GM06990 (cell line): ENCODE data around the gene ZBTB20.

Source experiments
- DNase-seq: peaks from one replicate; pipeline ENCODE4 v3.0.0-alpha.2; 2011; ENCODE audit not compliant: insufficient read length; ENCODE audit errors: extremely low read depth
- H3K27me3 ChIP-seq: replicated peaks from 2 replicates; pipeline ENCODE4 v1.6.0; 2011; ENCODE audit warnings: low read length; ENCODE audit not compliant: control insufficient read depth, insufficient read depth
- H3K36me3 ChIP-seq: 2 replicates; pipeline ENCODE4 v1.5.1; 2011; ENCODE audit warnings: low read length; ENCODE audit not compliant: control insufficient read depth, insufficient read depth
- H3K4me3 ChIP-seq: replicated peaks from 2 replicates; pipeline ENCODE4 v1.5.1; 2011; ENCODE audit warnings: low read depth, mild to moderate bottlenecking, control low read depth, low read length
- TF ChIP-seq, protein P1 (sequence below): IDR thresholded peaks from 2 replicates; pipeline ENCODE4 v1.5.1; 2011; ENCODE audit warnings: low read length, control low read depth, mild to moderate bottlenecking, inconsistent platforms; ENCODE audit not compliant: insufficient read depth, poor library complexity, severe bottlenecking

ZBTB20 gene

DNA sequence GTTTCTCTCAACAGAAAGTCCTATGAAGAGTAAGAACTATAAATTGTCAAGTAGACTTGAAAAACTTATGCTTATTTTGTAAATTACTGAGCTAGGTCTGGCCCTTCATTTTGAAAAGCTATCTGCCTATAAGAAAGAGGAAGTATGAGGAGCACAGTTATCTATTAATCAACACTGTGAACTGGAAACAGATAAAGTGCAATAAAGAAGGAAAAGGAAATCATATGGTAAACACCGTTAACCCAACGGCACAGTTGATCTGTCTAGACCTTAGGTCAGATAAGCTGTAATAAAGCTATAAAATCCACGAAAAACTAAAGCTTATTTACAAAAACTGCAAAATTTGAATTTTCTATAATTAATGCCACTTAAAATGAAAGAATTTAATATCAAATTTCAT lies 242.5 kb downstream of the ZBTB20 start:
- TF ChIP-seq, protein P1, sequence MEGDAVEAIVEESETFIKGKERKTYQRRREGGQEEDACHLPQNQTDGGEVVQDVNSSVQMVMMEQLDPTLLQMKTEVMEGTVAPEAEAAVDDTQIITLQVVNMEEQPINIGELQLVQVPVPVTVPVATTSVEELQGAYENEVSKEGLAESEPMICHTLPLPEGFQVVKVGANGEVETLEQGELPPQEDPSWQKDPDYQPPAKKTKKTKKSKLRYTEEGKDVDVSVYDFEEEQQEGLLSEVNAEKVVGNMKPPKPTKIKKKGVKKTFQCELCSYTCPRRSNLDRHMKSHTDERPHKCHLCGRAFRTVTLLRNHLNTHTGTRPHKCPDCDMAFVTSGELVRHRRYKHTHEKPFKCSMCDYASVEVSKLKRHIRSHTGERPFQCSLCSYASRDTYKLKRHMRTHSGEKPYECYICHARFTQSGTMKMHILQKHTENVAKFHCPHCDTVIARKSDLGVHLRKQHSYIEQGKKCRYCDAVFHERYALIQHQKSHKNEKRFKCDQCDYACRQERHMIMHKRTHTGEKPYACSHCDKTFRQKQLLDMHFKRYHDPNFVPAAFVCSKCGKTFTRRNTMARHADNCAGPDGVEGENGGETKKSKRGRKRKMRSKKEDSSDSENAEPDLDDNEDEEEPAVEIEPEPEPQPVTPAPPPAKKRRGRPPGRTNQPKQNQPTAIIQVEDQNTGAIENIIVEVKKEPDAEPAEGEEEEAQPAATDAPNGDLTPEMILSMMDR = no peak
- Histone ChIP-seq H3K27me3 (no peaks in the 10 kb centered on the region), H3K4me3 (no peak overlapping the region), H3K36me3 (no peaks in the 10 kb centered on the region)
- DNase-seq = no peak

DNA sequence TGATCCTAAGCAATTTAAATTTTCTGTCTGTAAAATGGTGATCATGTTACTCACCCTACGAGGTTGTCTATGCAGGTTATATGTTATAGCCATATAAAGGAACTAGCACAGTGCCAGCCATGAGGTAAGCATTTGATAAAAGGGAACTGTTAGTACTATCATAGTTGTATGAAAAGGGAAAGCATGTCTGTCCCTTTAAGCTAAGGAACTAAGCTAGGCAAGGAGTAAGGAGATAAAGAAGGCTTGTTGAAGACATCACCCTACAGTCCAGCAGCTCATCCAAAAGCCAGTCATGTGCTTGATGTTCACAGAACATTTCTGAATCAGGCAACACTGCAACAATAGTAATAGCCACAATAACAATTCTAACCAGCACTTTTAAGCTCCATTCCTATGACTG lies 243.9 kb downstream of the ZBTB20 start:
- TF ChIP-seq, protein P1 = no peak
- no peak overlapping the region for H3K4me3 ChIP-seq
- DNase-seq = no peak
- no peaks in the 10 kb centered on the region for H3K36me3 ChIP-seq
- H3K27me3 ChIP-seq = no peaks in the 10 kb centered on the region

DNA sequence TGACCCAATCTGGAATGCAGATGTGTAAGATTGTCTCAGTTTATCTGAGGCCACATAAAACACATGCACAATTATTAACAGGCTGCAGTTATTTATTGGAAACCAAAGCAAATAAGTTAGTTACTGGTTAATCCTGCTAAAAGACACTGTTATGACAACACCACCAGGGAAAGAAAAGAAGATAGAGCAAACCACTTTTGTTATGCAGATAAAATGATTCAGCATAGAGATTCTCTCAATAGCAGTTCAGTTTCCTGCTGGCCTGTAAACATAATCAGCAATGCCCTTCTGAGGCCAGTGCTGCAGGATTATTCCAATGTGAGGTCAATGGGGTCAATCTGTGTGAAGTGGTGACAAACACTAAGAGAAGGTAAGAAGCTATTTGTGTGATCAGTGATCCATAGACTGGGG lies 244.4 kb downstream of the ZBTB20 start:
- no peak for DNase-seq
- Histone ChIP-seq H3K27me3 (no peaks in the 10 kb centered on the region), H3K4me3 (no peak overlapping the region), H3K36me3 (no peaks in the 10 kb centered on the region)
- TF ChIP-seq, protein P1 = no peak

DNA sequence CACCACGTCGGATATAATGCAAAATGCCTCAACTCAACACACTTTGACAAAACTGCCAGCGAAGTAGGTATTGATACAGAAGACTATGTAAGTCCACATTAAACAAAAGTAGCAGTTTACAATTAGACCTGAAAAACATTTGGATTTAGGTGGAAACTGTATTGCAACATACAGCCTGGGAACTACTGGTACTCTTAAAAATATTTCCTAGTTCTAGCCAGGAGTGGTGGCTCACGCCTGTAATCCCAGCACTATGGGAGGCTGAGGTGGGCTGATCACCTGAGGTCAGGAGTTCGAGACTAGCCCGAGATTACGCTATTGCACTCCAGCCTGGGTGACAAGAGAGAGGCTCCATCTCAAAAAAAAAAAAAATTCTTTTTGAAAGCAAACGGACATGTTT lies 246.2 kb downstream of the ZBTB20 start:
- no peak overlapping the region for H3K4me3 ChIP-seq
- DNase-seq = no peak
- no peaks in the 10 kb centered on the region for H3K36me3 ChIP-seq
- H3K27me3 ChIP-seq = no peaks in the 10 kb centered on the region
- TF ChIP-seq, protein P1 = no peak

DNA sequence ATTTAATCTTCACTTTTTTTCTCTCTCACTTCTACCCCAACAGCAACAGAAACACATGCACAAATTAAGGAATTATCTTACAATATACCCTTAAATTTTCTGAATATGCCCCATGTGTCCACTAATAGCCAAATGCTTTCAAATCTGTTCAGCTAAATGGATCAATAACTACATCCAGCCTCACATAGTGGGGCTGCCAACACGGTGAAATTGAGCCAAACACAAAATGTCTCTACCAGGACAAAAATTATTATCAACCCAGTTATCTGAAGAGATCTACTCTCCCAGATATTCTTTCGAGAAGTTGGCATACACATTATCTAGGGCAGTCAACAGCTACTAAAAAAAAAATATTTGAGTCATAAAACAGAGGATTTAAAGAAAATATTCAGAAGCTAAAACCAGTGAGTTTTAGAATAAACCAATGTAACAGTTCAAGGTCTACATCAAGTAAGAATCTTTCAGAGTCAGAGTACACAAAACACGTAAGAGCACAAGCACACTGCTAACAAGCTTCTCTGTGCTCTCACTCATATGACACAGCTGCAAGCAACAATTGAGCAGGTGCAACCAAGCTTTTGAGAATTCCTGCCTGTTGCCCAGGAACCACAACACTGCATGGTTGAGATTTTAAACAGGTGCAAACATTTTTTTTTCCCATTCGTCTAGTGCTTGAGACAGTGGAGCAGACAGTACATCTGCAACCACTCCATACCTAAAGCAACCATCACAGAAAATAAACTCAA lies 247.7 kb downstream of the ZBTB20 start:
- Histone ChIP-seq H3K36me3 (no peaks in the 10 kb centered on the region), H3K27me3 (no peaks in the 10 kb centered on the region), H3K4me3 (no peak overlapping the region)
- TF ChIP-seq, protein P1 = no peak
- DNase-seq = no peak

DNA sequence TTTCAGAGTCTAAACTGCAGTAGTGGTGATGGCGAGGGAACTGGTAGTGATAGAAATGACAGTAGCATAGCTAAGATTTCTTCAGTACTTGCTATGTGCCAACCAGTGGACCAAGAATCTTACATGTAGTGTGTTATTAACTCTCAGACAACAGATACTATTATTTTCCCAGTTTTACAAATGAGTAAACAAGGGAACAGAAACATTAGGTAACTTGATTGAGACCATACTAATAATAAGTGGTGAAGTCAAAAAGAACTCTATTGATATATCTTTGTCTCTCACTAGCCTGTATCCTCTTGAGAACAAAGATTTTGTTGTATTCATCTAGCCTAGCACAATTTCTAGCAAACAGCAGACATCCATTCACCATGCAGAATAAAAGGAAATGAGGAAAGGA lies 250.1 kb downstream of the ZBTB20 start:
- no peak for DNase-seq
- Histone ChIP-seq H3K4me3 (no peak overlapping the region), H3K36me3 (no peaks in the 10 kb centered on the region), H3K27me3 (no peaks in the 10 kb centered on the region)
- TF ChIP-seq, protein P1 = no peak
